Measurements from ENCODE around the gene GPC5.
"Not testable (repeated sequence)": the region's sequence is repeated elsewhere in the genome, so short reads cannot be mapped to it uniquely, and the experiment has no call there.

The GPC5 gene

DNA sequence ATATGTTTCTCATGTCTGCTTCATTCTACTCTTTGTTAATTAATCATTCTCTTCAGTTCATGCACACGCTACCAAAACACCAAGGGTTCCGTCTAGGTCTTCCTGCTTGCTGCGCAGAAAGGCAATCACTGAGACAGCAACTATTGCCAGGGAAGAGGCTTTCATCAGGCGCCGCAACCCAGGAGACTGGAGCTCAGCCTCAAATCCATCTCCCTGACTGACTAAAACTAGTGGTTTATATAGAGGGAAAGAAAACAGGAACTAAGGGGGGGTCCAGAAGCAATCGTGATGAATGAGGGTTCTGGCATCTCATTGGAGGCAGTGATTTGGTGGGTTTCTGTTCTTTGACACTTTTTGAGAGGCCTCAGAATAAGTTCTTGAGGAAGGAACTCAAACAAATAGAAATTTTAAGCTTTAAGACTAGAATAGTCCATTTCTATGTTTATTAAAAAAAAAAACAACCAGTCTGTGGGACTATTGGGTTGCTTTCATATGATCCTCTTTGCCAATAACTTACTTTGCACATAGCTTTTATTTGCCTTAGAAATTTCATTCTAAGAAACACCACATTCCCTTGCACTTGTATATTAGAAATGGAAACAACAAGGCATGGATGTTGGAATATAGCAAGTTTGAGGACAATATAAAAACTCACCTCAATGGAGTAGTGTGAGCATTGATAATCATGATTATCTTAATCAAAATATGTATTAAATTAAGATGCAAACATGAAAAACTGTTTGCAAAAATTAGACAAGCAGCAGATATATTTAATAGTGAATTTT is 1137.0 kb downstream of the GPC5 start:
- no peak for DNase-seq
- Histone ChIP-seq H3K27ac (no peak overlapping the region), H3K27me3 (no peaks in the 10 kb centered on the region), H3K36me3 (no peaks in the 10 kb centered on the region), H3K4me3 (no peak overlapping the region), H3K4me1 (no peaks in the 10 kb centered on the region), H3K9me3 (no peaks in the 10 kb centered on the region)
- intact Hi-C loops (cut with DNase I; ENCODE audit: low total_unique reads) = no loop called here
- TF ChIP-seq, protein P1, sequence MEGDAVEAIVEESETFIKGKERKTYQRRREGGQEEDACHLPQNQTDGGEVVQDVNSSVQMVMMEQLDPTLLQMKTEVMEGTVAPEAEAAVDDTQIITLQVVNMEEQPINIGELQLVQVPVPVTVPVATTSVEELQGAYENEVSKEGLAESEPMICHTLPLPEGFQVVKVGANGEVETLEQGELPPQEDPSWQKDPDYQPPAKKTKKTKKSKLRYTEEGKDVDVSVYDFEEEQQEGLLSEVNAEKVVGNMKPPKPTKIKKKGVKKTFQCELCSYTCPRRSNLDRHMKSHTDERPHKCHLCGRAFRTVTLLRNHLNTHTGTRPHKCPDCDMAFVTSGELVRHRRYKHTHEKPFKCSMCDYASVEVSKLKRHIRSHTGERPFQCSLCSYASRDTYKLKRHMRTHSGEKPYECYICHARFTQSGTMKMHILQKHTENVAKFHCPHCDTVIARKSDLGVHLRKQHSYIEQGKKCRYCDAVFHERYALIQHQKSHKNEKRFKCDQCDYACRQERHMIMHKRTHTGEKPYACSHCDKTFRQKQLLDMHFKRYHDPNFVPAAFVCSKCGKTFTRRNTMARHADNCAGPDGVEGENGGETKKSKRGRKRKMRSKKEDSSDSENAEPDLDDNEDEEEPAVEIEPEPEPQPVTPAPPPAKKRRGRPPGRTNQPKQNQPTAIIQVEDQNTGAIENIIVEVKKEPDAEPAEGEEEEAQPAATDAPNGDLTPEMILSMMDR (IDR thresholded peaks at IDR 0.05) = no peak

DNA sequence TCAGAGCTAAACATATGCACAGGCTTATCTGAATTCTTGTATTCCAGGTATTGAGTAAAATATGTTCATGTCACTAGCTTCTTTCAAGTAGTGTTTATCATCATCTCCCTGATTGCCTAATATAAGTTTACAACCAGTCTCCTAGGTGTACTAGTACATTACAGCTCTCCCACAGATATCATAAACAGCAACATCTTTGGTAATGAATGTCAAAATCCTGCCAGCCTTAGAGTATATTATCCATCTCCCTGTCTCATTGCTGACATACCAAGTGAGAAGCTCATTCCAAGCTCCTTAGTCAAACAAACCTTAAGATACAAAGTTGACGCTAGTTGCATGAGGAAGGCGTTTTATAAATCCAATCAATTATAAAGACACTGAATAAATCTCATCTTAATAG is 1139.0 kb downstream of the GPC5 start:
- H3K4me1 ChIP-seq = no peaks in the 10 kb centered on the region
- no peaks in the 10 kb centered on the region for H3K9me3 ChIP-seq
- TF ChIP-seq, protein P1 (IDR thresholded peaks at IDR 0.05) = no peak
- DNase-seq = no peak
- no peaks in the 10 kb centered on the region for H3K36me3 ChIP-seq
- H3K27ac ChIP-seq = no peak overlapping the region
- no peak overlapping the region for H3K4me3 ChIP-seq
- intact Hi-C loops (cut with DNase I; ENCODE audit: low total_unique reads) = no loop called here
- no peaks in the 10 kb centered on the region for H3K27me3 ChIP-seq

DNA sequence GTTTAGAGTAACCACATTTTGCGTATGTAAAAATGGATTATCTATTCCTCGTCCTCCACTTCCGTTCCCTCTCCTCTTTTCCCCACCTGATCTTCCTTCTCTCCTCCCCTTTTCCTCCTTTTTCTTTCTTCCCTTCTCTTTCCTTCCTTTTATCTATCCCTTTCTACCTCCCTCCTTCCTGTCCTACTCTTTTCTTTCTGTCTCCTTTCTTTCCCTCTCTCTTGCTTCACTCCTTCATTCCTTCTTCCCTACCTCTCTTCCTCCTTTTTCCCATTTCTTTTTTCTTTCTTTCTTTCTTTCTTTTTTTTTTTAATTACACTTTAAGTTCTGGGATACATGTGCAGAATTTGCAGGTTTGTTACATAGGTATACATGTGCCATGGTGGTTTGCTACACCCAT is 1139.7 kb downstream of the GPC5 start:
- Histone ChIP-seq H3K4me3 (no peak overlapping the region), H3K9me3 (no peaks in the 10 kb centered on the region), H3K27me3 (no peaks in the 10 kb centered on the region), H3K27ac (no peak overlapping the region), H3K36me3 (no peaks in the 10 kb centered on the region), H3K4me1 (no peaks in the 10 kb centered on the region)
- no peak for DNase-seq
- intact Hi-C loops (cut with DNase I; ENCODE audit: low total_unique reads) = no loop called here
- TF ChIP-seq, protein P1 (IDR thresholded peaks at IDR 0.05) = no peak

DNA sequence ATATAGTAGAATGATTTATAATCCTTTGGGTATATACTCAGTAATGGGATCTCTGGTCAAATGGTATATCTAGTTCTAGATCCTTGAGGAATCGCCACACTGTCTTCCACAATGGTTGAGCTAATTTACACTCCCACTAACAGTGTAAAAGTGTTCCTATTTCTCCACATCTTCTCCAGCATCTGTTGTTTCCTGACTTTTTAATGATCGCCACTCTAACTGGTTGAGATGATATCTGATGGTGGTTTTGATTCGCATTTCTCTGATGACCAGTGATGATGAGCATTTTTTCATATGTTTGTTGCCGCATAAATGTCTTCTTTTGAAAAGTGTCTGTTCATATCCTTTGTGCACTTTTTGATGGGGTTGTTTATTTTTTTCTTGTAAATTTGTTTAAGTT is 1140.7 kb downstream of the GPC5 start:
- H3K4me3 ChIP-seq; H3K27ac ChIP-seq; DNase-seq; H3K27me3 ChIP-seq; H3K36me3 ChIP-seq; intact Hi-C loops (cut with DNase I; ENCODE audit: low total_unique reads); H3K4me1 ChIP-seq; H3K9me3 ChIP-seq: not testable (repeated sequence)

DNA sequence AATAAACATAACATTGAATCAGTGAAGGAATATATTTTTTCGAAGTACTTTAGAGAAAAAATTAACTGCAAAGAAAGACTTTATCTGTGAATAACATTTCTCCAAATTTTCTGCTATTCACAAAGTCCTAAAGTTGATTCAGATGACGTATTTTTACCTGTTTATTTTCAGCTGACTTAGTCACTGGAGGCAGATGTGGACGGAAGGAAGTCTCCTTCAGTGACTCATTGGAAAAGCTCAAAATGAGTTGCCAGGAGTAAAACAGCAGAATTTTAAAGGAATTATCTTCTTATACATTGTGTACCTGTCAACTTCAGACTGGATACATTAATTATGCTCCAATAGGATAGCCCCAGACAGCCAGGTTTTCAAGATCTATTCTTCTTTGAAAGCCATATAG is 1148.8 kb downstream of the GPC5 start:
- Histone ChIP-seq H3K36me3 (no peaks in the 10 kb centered on the region), H3K27me3 (no peaks in the 10 kb centered on the region), H3K9me3 (no peaks in the 10 kb centered on the region), H3K4me3 (no peak overlapping the region), H3K27ac (no peak overlapping the region), H3K4me1 (no peaks in the 10 kb centered on the region)
- DNase-seq = no peak
- TF ChIP-seq, protein P1 (IDR thresholded peaks at IDR 0.05) = no peak
- intact Hi-C loops (cut with DNase I; ENCODE audit: low total_unique reads) = no loop called here

DNA sequence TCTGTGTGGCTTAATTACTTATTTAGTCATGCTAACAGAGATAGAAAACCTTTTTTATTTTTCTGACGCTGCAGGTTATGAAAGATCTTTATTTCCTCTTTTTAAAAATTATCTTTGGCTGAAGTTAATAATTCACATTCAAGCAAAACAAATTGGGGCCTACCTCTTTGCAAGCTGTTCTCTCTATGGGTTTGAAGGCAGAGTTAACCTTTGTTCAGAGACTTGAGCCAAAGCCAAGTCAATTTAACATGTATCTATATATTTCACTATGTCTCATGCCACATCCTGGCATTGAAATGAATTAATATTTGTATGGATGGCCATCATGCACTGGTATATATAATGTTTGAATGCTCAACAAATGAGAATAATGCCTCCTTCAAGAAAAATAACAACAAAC is 1150.9 kb downstream of the GPC5 start:
- intact Hi-C loops (cut with DNase I; ENCODE audit: low total_unique reads) = no loop called here
- Histone ChIP-seq H3K4me3 (no peak overlapping the region), H3K27ac (no peak overlapping the region), H3K9me3 (no peaks in the 10 kb centered on the region), H3K27me3 (no peaks in the 10 kb centered on the region), H3K4me1 (no peaks in the 10 kb centered on the region), H3K36me3 (no peaks in the 10 kb centered on the region)
- TF ChIP-seq, protein P1 (IDR thresholded peaks at IDR 0.05) = no peak
- DNase-seq = no peak

Measured in tibial artery (tissue), 4 donors.